Measurements from ENCODE around the gene ALKBH2.
"Not testable (repeated sequence)": the region's sequence is repeated elsewhere in the genome, so short reads cannot be mapped to it uniquely, and the experiment has no call there.

Gene ALKBH2

DNA sequence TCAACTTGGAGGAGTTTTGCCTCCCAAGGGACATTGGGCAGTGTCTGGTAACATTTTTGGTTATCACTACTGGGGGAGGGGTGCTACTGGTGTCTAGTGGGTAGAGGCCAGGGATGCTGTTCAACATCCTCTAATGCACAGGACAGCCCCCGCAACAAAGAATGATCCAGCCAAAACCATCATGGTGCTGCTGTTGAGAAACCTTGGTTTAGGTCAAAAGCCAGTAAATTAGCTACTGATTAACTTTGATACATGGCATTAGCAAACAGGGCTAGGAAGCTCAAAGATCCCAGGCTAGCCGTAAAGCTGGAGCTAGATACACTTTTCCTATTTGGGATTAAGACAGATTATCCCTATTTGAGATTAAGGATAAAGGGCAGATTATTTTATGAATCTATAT is 8.8 kb downstream of the ALKBH2 start:
- Histone ChIP-seq H3K4me1 (ENCODE audit: insufficient read depth, low read length) (no peaks in the 10 kb centered on the region), H3K27me3 (ENCODE audit: insufficient read depth, low read length) (no peaks in the 10 kb centered on the region), H3K36me3 (ENCODE audit: insufficient read depth, low read length) (peaks cover 81% of the 10 kb centered on the region), H2AFZ (ENCODE audit: low read depth, low read length) (no peak overlapping the region), H3K4me3 (ENCODE audit: low read length) (no peak overlapping the region), H3K9me3 (ENCODE audit: low read length) (no peaks in the 10 kb centered on the region)

DNA sequence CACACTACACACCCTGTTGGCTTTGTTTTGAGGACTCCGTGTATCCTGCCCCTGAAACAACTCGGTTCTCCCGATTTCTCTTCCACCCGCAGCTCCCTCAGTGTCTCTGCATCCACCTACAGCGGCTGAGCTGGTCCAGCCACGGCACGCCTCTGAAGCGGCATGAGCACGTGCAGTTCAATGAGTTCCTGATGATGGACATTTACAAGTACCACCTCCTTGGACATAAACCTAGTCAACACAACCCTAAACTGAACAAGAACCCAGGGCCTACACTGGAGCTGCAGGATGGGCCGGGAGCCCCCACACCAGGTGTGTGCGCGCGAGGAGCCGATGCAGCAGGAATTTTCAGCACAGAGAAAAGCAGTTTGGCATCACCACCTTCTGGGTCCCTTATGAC is 10.5 kb downstream of the ALKBH2 start:
- no peaks in the 10 kb centered on the region for H3K4me1 ChIP-seq (ENCODE audit: insufficient read depth, low read length)

DNA sequence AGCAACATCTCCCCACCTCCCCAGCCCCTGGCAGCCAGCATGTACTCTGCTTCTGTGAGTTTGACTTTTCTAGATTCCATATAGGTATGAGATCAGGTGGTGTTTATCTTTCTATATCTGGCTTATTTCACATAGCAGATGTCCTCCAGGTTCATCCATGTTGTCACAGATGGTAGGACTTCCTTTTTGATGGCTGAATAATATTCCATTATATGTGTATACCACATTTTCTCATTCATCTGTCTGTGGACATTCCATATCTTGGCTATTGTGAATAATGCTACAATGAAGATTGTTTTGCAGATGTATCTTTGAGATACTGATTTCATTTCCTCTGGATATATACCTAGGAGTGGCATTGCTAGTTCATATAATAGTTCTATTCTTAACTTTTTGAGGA is 18.4 kb downstream of the ALKBH2 start:
- Histone ChIP-seq H3K4me1 (ENCODE audit: insufficient read depth, low read length) (no peaks in the 10 kb centered on the region), H2AFZ (ENCODE audit: low read depth, low read length) (no peak overlapping the region), H3K27me3 (ENCODE audit: insufficient read depth, low read length) (no peaks in the 10 kb centered on the region), H3K36me3 (ENCODE audit: insufficient read depth, low read length) (peaks cover 52% of the 10 kb centered on the region), H3K4me3 (ENCODE audit: low read length) (no peak overlapping the region), H3K9me3 (ENCODE audit: low read length) (peaks cover 9% of the 10 kb centered on the region)

More for the DNA sequence above, 10.5 kb downstream of the ALKBH2 start:
- Histone ChIP-seq H3K36me3 (ENCODE audit: insufficient read depth, low read length) (peaks cover 73% of the 10 kb centered on the region), H3K4me3 (ENCODE audit: low read length) (no peak overlapping the region), H3K9me3 (ENCODE audit: low read length) (no peaks in the 10 kb centered on the region), H3K27me3 (ENCODE audit: insufficient read depth, low read length) (no peaks in the 10 kb centered on the region), H2AFZ (ENCODE audit: low read depth, low read length) (no peak overlapping the region)

DNA sequence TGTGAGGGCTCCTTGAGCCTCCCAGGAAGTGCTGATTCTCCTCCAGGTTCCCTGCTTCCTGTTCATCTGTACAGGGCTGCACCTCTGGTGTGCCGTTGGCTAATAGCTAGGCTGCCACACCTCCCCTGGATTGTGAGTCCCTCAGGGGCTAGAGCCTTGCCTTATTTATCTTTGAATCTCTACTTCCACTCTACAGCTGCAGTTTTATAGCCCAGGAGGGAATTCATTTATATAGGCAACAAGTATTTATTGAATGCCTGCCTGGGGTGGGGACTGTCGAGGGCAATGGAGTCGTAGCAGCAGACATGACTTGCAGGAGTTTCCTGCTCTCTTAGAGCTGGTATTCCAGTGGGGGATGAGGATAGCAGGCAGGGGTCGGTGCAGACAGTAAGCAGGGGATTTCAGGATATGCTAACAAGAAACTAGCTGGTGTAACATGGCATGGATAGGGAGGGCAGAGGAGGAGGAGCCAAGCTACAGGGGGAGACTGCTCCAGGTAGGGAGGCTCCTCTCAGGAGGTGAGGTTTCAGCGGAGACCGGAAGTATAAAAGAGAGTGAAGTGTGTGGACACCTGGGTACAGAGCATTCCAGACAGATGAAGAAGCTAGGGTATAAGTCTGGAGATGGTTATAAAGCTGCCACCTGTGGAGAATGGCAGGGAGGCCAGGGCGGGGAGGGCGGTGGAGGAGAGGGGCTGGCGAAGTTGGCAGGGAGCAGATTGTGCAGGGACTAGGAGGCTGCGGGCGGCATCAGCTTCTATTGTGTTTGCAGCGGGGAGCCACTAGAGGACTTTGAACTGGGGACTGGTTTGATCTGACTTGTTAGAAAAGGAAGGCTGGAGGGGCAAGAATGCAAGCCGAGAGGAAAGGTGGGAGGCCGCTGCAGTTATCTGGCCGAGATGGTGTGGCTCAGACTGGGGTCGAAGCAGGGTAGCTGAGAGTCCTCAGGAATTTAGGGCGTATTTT is 23.7 kb downstream of the ALKBH2 start:
- Histone ChIP-seq H3K4me3 (ENCODE audit: low read length) (no peak overlapping the region), H3K36me3 (ENCODE audit: insufficient read depth, low read length) (peaks cover 54% of the 10 kb centered on the region), H2AFZ (ENCODE audit: low read depth, low read length) (no peak overlapping the region), H3K4me1 (ENCODE audit: insufficient read depth, low read length) (no peaks in the 10 kb centered on the region), H3K27me3 (ENCODE audit: insufficient read depth, low read length) (no peaks in the 10 kb centered on the region), H3K9me3 (ENCODE audit: low read length) (peaks cover under 1% of the 10 kb centered on the region)

DNA sequence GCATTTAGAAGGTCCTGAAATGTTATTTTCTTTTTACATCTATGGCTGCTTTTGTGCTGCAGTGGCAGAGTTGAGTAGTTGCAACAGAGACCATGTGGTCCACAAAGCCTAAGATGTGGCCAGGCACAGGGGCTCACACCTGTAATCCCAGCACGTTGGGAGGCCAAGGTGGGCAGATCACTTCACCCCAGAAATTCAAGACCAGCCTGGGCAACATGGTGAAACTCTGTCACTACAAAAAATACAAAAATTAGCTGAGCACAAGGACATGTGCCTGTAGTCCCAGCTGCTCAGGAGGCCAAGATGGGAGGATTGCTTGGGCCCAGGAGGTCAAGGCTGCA is 27.4 kb downstream of the ALKBH2 start:
- Histone ChIP-seq H3K27me3 (ENCODE audit: insufficient read depth, low read length) (no peaks in the 10 kb centered on the region), H3K4me1 (ENCODE audit: insufficient read depth, low read length) (no peaks in the 10 kb centered on the region), H2AFZ (ENCODE audit: low read depth, low read length) (no peak overlapping the region), H3K4me3 (ENCODE audit: low read length) (no peak overlapping the region), H3K36me3 (ENCODE audit: insufficient read depth, low read length) (peaks cover 35% of the 10 kb centered on the region), H3K9me3 (ENCODE audit: low read length) (no peaks in the 10 kb centered on the region)

DNA sequence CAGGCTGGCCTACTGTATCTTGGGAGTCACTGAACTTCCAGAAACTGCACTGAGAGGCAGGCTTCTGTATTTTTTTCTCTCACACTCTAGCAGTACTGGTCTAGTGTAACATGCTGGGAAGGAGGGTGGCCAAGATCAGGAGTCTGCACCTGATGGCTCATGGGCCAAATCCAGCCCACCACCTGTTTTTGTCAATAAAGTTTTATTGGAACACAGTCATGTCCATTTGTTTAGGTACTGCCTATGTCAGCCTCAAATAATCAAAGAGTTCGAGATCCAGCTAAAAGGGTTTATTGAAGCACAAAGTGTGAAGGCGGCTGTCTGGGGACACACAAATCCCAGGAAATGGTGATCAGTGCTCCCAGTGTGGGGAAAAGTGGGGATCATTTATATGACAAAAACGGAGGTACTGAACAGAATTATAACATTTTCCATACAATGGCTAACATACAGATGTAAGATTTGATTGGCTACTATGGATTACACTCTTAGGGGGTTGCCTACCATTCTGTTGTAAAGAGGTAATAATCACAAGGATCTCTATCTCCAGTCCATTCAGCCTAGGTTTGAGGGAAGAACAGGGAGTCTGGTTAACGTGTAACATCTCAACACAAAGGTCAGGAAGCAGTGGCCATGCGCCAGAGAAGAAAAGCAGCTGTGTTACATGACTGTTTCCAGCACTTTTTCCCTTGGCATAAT is 28.0 kb downstream of the ALKBH2 start:
- H3K9me3 ChIP-seq (ENCODE audit: low read length): no peaks in the 10 kb centered on the region
- H2AFZ ChIP-seq (ENCODE audit: low read depth, low read length): no peak overlapping the region
- no peaks in the 10 kb centered on the region for H3K27me3 ChIP-seq (ENCODE audit: insufficient read depth, low read length)
- H3K4me3 ChIP-seq (ENCODE audit: low read length): no peak overlapping the region
- peaks cover 31% of the 10 kb centered on the region for H3K36me3 ChIP-seq (ENCODE audit: insufficient read depth, low read length)
- H3K4me1 ChIP-seq (ENCODE audit: insufficient read depth, low read length): no peaks in the 10 kb centered on the region

DNA sequence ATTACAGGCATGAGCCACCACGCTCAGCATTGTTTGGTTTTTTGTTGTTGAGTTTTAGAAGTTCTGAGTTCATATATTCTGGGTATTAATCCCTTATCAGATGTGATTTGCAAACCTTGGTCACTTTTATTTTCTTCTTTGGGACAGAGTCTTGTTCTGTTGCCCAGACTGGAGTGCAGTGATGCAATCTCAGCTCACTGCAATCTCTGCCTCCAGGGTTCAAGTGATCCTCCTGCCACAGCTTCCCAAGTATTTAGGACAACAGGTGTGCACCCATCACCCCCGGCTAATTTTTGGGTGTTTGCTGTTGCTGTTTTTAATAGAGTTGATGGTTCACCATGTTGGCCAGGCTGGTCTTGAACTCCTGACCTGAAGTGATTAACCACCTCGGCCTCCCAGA is 29.1 kb downstream of the ALKBH2 start:
- H3K4me1 ChIP-seq (ENCODE audit: insufficient read depth, low read length): no peaks in the 10 kb centered on the region

DNA sequence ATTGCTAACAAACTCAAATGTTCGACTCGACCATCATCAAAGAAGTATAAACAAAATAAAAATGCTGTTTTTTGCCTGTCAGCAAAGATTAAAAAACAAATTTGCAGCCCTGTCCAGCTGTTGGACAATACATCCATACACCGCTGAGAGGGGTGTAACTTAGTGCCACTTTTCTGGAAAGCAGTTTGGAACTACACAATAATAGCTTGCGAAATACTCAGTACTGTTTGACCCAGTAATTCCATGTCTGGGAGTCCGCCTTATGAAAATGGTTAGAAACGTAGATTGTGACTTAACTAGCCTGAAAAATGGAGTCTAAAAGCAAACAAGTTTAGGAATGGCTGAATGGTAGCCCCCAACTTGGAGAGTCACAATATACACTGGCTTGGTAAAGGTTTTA is 34.5 kb downstream of the ALKBH2 start:
- H3K9me3 ChIP-seq (ENCODE audit: low read length): no peaks in the 10 kb centered on the region
- H3K36me3 ChIP-seq (ENCODE audit: insufficient read depth, low read length): peaks cover 24% of the 10 kb centered on the region
- no peak overlapping the region for H2AFZ ChIP-seq (ENCODE audit: low read depth, low read length)
- no peak overlapping the region for H3K4me3 ChIP-seq (ENCODE audit: low read length)
- H3K27me3 ChIP-seq (ENCODE audit: insufficient read depth, low read length): no peaks in the 10 kb centered on the region
- peaks cover under 1% of the 10 kb centered on the region for H3K4me1 ChIP-seq (ENCODE audit: insufficient read depth, low read length)

More for the DNA sequence above, 29.1 kb downstream of the ALKBH2 start:
- no peak overlapping the region for H3K4me3 ChIP-seq (ENCODE audit: low read length)
- H3K27me3 ChIP-seq (ENCODE audit: insufficient read depth, low read length): no peaks in the 10 kb centered on the region
- peaks cover 29% of the 10 kb centered on the region for H3K36me3 ChIP-seq (ENCODE audit: insufficient read depth, low read length)
- H3K9me3 ChIP-seq (ENCODE audit: low read length): no peaks in the 10 kb centered on the region
- H2AFZ ChIP-seq (ENCODE audit: low read depth, low read length): no peak overlapping the region

DNA sequence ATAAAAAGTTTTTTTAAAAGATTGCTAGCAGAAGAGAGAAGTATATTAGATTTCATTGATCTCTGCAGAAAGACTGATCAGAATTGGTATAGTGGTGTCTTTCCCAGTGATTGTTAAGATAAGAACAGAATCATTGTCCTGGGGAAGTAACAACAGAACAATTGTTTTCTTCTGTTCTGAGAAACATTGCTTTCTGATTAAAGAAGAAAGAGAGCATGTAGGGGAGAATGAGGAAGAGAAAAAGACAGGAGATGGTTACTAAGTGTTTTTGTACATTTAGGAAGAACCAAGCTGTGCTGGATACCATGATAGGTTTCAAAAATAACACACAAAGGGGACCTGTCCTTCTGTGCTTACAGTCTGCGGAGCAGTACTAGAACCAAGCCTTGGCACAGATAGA is 35.9 kb downstream of the ALKBH2 start:
- H3K36me3 ChIP-seq (ENCODE audit: insufficient read depth, low read length): peaks cover 24% of the 10 kb centered on the region
- no peak overlapping the region for H2AFZ ChIP-seq (ENCODE audit: low read depth, low read length)
- H3K4me1 ChIP-seq (ENCODE audit: insufficient read depth, low read length): peaks cover 8% of the 10 kb centered on the region
- no peaks in the 10 kb centered on the region for H3K9me3 ChIP-seq (ENCODE audit: low read length)
- no peak overlapping the region for H3K4me3 ChIP-seq (ENCODE audit: low read length)
- no peaks in the 10 kb centered on the region for H3K27me3 ChIP-seq (ENCODE audit: insufficient read depth, low read length)

DNA sequence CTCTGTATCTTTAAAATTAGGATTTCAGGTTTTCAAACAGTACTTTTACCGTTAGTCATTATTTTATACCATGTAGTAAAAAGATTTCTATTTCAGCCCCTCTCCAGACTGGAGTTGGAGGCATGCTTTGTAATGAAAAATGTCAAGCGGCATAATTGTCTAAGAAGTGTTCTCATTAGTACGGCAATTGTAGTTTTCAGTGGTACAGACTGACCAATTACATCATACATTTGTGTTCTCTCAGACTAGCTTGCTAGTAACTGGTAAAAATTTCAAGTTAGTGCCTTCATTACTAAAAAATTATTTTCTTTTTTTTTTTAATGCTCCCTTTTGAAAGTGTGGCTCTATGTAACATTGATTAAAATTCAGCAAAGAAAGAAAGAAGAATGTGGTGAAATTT is 36.4 kb downstream of the ALKBH2 start:
- H3K4me1 ChIP-seq (ENCODE audit: insufficient read depth, low read length): peaks cover 9% of the 10 kb centered on the region
- H3K9me3 ChIP-seq (ENCODE audit: low read length): no peaks in the 10 kb centered on the region
- no peaks in the 10 kb centered on the region for H3K27me3 ChIP-seq (ENCODE audit: insufficient read depth, low read length)
- H3K36me3 ChIP-seq (ENCODE audit: insufficient read depth, low read length): peaks cover 24% of the 10 kb centered on the region
- no peak overlapping the region for H2AFZ ChIP-seq (ENCODE audit: low read depth, low read length)
- no peak overlapping the region for H3K4me3 ChIP-seq (ENCODE audit: low read length)

DNA sequence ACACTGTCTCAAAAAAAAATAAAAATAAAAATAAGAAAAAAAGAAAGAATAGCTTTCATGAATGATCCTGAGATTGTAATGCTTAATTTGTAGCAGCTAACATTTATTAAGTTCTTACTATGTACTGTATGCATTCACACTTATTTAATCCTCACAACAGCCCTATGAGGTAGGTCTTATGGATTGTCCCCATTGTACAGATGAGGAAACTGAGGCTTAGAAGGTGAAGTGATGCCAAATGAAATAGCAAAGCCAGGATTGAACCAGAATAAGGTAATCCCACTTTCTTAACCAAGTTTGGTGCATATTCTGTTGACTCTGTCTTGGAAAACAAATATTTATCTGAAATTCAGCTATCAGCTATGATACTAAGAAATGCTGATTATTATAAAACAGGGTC is 38.8 kb downstream of the ALKBH2 start:
- peaks cover 9% of the 10 kb centered on the region for H3K4me1 ChIP-seq (ENCODE audit: insufficient read depth, low read length)

DNA sequence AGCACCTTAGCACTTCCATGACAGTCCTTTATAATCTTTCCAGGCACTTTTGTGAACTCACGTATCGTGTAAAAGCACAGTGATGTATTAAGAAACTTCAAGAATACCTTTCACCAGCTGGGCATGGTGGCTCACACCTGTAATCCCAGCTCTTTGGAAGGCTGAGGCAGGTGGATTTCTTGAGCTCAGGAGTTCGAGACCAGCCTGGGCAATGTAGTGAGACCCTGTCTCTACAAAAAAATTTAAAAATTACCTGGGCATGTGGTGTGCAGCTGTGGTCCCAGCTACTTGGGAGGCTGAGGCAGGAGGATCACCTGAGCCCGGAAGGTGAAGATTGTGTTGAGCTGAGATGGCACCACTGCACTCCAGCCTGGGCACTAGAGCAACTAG is 39.2 kb downstream of the ALKBH2 start:
- not testable (repeated sequence) for H3K4me1 ChIP-seq (ENCODE audit: insufficient read depth, low read length); H3K9me3 ChIP-seq (ENCODE audit: low read length); H3K27me3 ChIP-seq (ENCODE audit: insufficient read depth, low read length); H2AFZ ChIP-seq (ENCODE audit: low read depth, low read length)
- Histone ChIP-seq H3K4me3 (ENCODE audit: low read length) (peak overlapping the region; percentile 85), H3K36me3 (ENCODE audit: insufficient read depth, low read length) (peaks cover 15% of the 10 kb centered on the region)

More for the DNA sequence above, 38.8 kb downstream of the ALKBH2 start:
- Histone ChIP-seq H3K4me3 (ENCODE audit: low read length) (no peak overlapping the region), H3K27me3 (ENCODE audit: insufficient read depth, low read length) (no peaks in the 10 kb centered on the region), H3K36me3 (ENCODE audit: insufficient read depth, low read length) (peaks cover 17% of the 10 kb centered on the region), H2AFZ (ENCODE audit: low read depth, low read length) (no peak overlapping the region), H3K9me3 (ENCODE audit: low read length) (no peaks in the 10 kb centered on the region)

DNA sequence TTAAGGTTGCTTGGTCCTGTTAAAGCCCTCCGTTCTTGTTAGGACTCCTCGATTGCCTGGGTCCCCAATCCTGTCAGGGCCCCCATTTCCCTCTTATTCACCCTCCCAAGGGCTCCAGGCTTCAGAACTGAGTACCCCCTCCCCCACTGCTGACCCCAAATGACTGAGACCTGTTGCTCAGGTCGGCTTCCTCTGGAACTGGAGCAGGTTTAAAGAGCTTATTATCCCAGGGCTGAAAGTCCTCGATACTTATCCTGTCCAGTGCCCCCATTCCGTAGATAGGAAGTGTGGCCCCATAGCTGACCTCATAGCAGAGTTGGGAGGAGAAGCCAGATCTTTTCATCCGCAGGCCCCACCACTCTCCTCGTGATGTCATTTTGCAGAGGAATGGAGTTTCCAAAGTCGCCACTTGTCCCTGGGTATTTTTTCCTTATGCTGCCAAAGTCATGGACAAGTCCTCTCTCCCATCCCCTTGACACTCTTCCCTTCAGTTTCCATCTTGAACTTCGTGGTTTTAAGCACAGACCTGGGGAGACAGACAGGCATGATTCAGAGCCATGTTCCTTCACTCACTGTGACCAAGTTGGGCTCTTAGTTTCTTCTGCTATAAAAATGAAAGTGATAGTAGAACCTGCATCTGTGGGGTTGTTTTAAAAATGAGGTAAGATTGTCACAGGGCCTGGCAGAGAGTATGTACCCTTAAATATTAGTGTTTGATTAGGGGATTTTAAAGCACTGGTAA is 39.7 kb downstream of the ALKBH2 start:
- Histone ChIP-seq H2AFZ (ENCODE audit: low read depth, low read length) (peak overlapping the region; percentile 93), H3K4me3 (ENCODE audit: low read length) (peak overlapping the region; percentile 85), H3K4me1 (ENCODE audit: insufficient read depth, low read length) (peaks cover 9% of the 10 kb centered on the region), H3K9me3 (ENCODE audit: low read length) (no peaks in the 10 kb centered on the region), H3K36me3 (ENCODE audit: insufficient read depth, low read length) (peaks cover 9% of the 10 kb centered on the region), H3K27me3 (ENCODE audit: insufficient read depth, low read length) (no peaks in the 10 kb centered on the region)
